NCI-H226 (cell line): ENCODE data around the gene C6orf15.

Source experiments
- DNase-seq: peaks from one replicate; pipeline ENCODE4 v3.0.0-alpha.2; 2015

Gene C6orf15

GRCh38 chr6:31129130-31129529 lies 16.8 kb upstream of the C6orf15 start:
- DNase-seq: no peak

- DNase-seq: peak; percentile 44
Measured at GRCh38 chr6:31128093-31128676, 15.8 kb upstream of the C6orf15 start.

- DNase-seq: peak; percentile 15
Measured at GRCh38 chr6:31126396-31127175, 14.2 kb upstream of the C6orf15 start.

- peak; percentile 56 for DNase-seq
Measured at GRCh38 chr6:31125586-31126363, 13.4 kb upstream of the C6orf15 start.

- peak; percentile 45 for DNase-seq
Measured at GRCh38 chr6:31125162-31125561, 12.8 kb upstream of the C6orf15 start.

- peak; percentile 95 for DNase-seq
Measured at GRCh38 chr6:31122791-31123706, 10.7 kb upstream of the C6orf15 start.

GRCh38 chr6:31121131-31121790 lies 8.9 kb upstream of the C6orf15 start:
- no peak for DNase-seq

- DNase-seq: no peak
Measured at GRCh38 chr6:31120151-31120915, 8.0 kb upstream of the C6orf15 start, which contains the start of gene CDSN. Gene CDSN (minus strand): TSS chr6:31120446. CDS start chr6:31120419, 27 bp downstream.

- DNase-seq: no peak
Measured at GRCh38 chr6:31118178-31118577, 5.8 kb upstream of the C6orf15 start.

GRCh38 chr6:31116661-31117385 lies 4.4 kb upstream of the C6orf15 start:
- no peak for DNase-seq

- no peak for DNase-seq
Measured at GRCh38 chr6:31115941-31116560, 3.7 kb upstream of the C6orf15 start.

GRCh38 chr6:31114970-31115849 lies 2.8 kb upstream of the C6orf15 start:
- peak; percentile 68 for DNase-seq

- peak; percentile 95 for DNase-seq
Measured at GRCh38 chr6:31114541-31114878, 2.1 kb upstream of the C6orf15 start, which contains the start of gene PSORS1C1. Gene PSORS1C1 (plus strand): TSS chr6:31114800. CDS start chr6:31129633, 14,833 bp downstream.

GRCh38 chr6:31113861-31114540 lies 1.6 kb upstream of the C6orf15 start:
- DNase-seq: no peak

- DNase-seq: no peak
Measured at GRCh38 chr6:31111712-31112111, 663 bp downstream of the C6orf15 start.

- DNase-seq: no peak
Measured at GRCh38 chr6:31110825-31111582, 1.4 kb downstream of the C6orf15 start.

- DNase-seq: no peak
Measured at GRCh38 chr6:31107052-31107451, 5.3 kb downstream of the C6orf15 start.

- DNase-seq: no peak
Measured at GRCh38 chr6:31103136-31103535, 9.2 kb downstream of the C6orf15 start.
